HG03103 (cell line): ENCODE results near the gene EAF2.
"Not testable (repeated sequence)": the region's sequence is repeated elsewhere in the genome, so short reads cannot be mapped to it uniquely, and the experiment has no call there.

Experiments used
- ATAC-seq: cut with Tn5 transposase; IDR thresholded peaks from one replicate; pipeline ENCODE4 v1.9.1; 2021; ENCODE audit warnings: low read depth; ENCODE audit not compliant: unreplicated experiment

EAF2 gene

GRCh38 chr3:121857778-121858177 lies 22.8 kb downstream of the EAF2 start:
- not testable (repeated sequence) for ATAC-seq

GRCh38 chr3:121863247-121863646 lies 28.2 kb downstream of the EAF2 start:
- not testable (repeated sequence) for ATAC-seq

GRCh38 chr3:121863801-121864200 lies 28.8 kb downstream of the EAF2 start:
- ATAC-seq, result no peak

- no peak for ATAC-seq
These were observed 34.7 kb downstream of the EAF2 start for GRCh38 chr3:121869736-121870135.

- no peak for ATAC-seq
These were observed 35.7 kb downstream of the EAF2 start for GRCh38 chr3:121870717-121871116.

- ATAC-seq, result no peak
These were observed 36.4 kb downstream of the EAF2 start for GRCh38 chr3:121871430-121871829.

- ATAC-seq, result no peak
These were observed 43.4 kb downstream of the EAF2 start for GRCh38 chr3:121878411-121878810.

- ATAC-seq, result no peak
These were observed 48.5 kb downstream of the EAF2 start for GRCh38 chr3:121883507-121883906.

- no peak for ATAC-seq
These were observed 50.4 kb downstream of the EAF2 start for GRCh38 chr3:121885386-121885785.

GRCh38 chr3:121894301-121894990 lies 59.4 kb downstream of the EAF2 start, which contains the start of gene SLC15A2:
Gene SLC15A2, plus strand, starts transcription at chr3:121894401. Its CDS starts 76 bp downstream, at chr3:121894477.
- no peak for ATAC-seq

GRCh38 chr3:121895121-121895520 lies 60.1 kb downstream of the EAF2 start:
- no peak for ATAC-seq

- no peak for ATAC-seq
These were observed 60.7 kb downstream of the EAF2 start for GRCh38 chr3:121895736-121896135.

- no peak for ATAC-seq
These were observed 61.8 kb downstream of the EAF2 start for GRCh38 chr3:121896823-121897222.

GRCh38 chr3:121897296-121897695 lies 62.3 kb downstream of the EAF2 start:
- ATAC-seq, result no peak

GRCh38 chr3:121913305-121913990 lies 78.4 kb downstream of the EAF2 start:
- ATAC-seq, result no peak

GRCh38 chr3:121914081-121914998 lies 79.3 kb downstream of the EAF2 start:
- ATAC-seq, result no peak

- no peak for ATAC-seq
These were observed 81.2 kb downstream of the EAF2 start for GRCh38 chr3:121916189-121916588.

GRCh38 chr3:121918779-121919483 lies 83.9 kb downstream of the EAF2 start:
- no peak for ATAC-seq

GRCh38 chr3:121924734-121925133 lies 89.7 kb downstream of the EAF2 start:
- no peak for ATAC-seq

GRCh38 chr3:121926380-121926779 lies 91.4 kb downstream of the EAF2 start:
- ATAC-seq, result no peak
